Right lobe of liver (tissue), 4 donors: Measurements from ENCODE around the gene NFATC1.

Experiments
- CTCF ChIP-seq, 4 donors: fragments of 200-600 bp in 3 of 4; fragments of 450-650 bp in 1 of 4; IDR thresholded peaks; one replicate each; pipeline versions ENCODE4 v1.5.1 to v1.8.0; 2016 to 2022; ENCODE audit warnings: antibody characterized with exemption in 4 of 4, mild to moderate bottlenecking in 2 of 4
- POLR2A ChIP-seq: fragments of 450-650 bp; IDR thresholded peaks from one replicate; pipeline ENCODE4 v1.6.1; 2017; ENCODE audit warnings: antibody characterized with exemption, mild to moderate bottlenecking
- donor health status: DM: no; HTN: no; CAD: no.
- donor health status: DM: no; HTN: no; CAD: no.
- donor health status: DM: no; HTN: yes; CAD: no.

GRCh38 chr18:79410171-79410641, 14.5 kb downstream of the NFATC1 start:
- no peak for TF ChIP-seq CTCF (IDR thresholded peaks at IDR 0.05)
- TF ChIP-seq POLR2A: no peak
